ENCODE data around the gene MYOG.

Gene MYOG

GRCh38 chr1:203043830-203044545 lies 41.8 kb downstream of the MYOG start:
- TF ChIP-seq CEBPB (IDR thresholded peaks at IDR 0.05) (no peak), FOXM1 (IDR thresholded peaks at IDR 0.05; ENCODE audit: borderline replicate concordance, low read depth) (no peak), TAF1 (IDR thresholded peaks at IDR 0.05; ENCODE audit: low read depth) (no peak), REST (IDR thresholded peaks at IDR 0.05; ENCODE audit: low read depth) (no peak), EGR1 (IDR thresholded peaks at IDR 0.05) (no peak), MAX (IDR thresholded peaks at IDR 0.05) (no peak), NFIC (IDR thresholded peaks at IDR 0.05) (no peak), CREB1 (IDR thresholded peaks at IDR 0.05; ENCODE audit: low read depth) (no peak), USF1 (IDR thresholded peaks at IDR 0.05) (no peak)

- no peak for TF ChIP-seq EP300 (IDR thresholded peaks at IDR 0.05; ENCODE audit: borderline replicate concordance)
- TF ChIP-seq FOXM1 (IDR thresholded peaks at IDR 0.05; ENCODE audit: borderline replicate concordance, low read depth), result no peak
- TF ChIP-seq TAF1 (IDR thresholded peaks at IDR 0.05; ENCODE audit: low read depth), result no peak
- TF ChIP-seq ZBTB7A (IDR thresholded peaks at IDR 0.05; ENCODE audit: low read depth), result no peak
These were observed 44.4 kb downstream of the MYOG start for GRCh38 chr1:203041351-203041932.

GRCh38 chr1:203040513-203041275 lies 45.1 kb downstream of the MYOG start:
- TF ChIP-seq EGR1 (IDR thresholded peaks at IDR 0.05) (no peak), MAX (IDR thresholded peaks at IDR 0.05) (no peak), NFIC (IDR thresholded peaks at IDR 0.05) (no peak), FOXM1 (IDR thresholded peaks at IDR 0.05; ENCODE audit: borderline replicate concordance, low read depth) (no peak), YY1 (IDR thresholded peaks at IDR 0.05; ENCODE audit: low read depth) (no peak), REST (IDR thresholded peaks at IDR 0.05; ENCODE audit: low read depth) (peak; percentile 42; the same call in 1 of the 2 replicates)

- TF ChIP-seq RAD21 (IDR thresholded peaks at IDR 0.05; ENCODE audit: low read depth) (peak; percentile 39; the same call in 1 of the 2 replicates), USF1 (IDR thresholded peaks at IDR 0.05) (no peak)
These were observed 46.0 kb downstream of the MYOG start for GRCh38 chr1:203039609-203040512.

- TF ChIP-seq ZBTB7A (IDR thresholded peaks at IDR 0.05; ENCODE audit: low read depth) (no peak), YY1 (IDR thresholded peaks at IDR 0.05; ENCODE audit: low read depth) (0 out of 2 replicates have a peak, but pooled peaks have one; percentile 30), RAD21 (IDR thresholded peaks at IDR 0.05; ENCODE audit: low read depth) (peak; percentile 93)
These were observed 46.8 kb downstream of the MYOG start for GRCh38 chr1:203038891-203039608.

Measured in Ishikawa (cell line).